Measurements from ENCODE around the gene SYNDIG1.

DNA sequence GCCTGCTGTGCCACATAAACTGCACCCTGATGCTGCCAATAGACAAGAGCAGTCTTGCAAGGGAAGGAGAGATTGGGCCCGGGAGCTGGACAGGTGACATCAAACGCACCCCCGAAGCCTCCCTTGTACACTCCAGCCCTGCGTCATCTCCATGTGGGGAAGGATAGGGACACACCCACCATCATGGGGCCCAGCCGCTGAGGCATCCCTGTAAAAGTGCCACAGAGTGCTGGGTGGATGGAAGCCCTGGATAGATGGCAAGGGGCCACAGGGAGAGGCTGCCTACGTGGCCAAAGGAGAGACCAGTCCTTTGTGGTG is 117.1 kb downstream of the SYNDIG1 start:
- no peak for TF ChIP-seq POLR2A (IDR thresholded peaks at IDR 0.05)
- TF ChIP-seq, protein P1, sequence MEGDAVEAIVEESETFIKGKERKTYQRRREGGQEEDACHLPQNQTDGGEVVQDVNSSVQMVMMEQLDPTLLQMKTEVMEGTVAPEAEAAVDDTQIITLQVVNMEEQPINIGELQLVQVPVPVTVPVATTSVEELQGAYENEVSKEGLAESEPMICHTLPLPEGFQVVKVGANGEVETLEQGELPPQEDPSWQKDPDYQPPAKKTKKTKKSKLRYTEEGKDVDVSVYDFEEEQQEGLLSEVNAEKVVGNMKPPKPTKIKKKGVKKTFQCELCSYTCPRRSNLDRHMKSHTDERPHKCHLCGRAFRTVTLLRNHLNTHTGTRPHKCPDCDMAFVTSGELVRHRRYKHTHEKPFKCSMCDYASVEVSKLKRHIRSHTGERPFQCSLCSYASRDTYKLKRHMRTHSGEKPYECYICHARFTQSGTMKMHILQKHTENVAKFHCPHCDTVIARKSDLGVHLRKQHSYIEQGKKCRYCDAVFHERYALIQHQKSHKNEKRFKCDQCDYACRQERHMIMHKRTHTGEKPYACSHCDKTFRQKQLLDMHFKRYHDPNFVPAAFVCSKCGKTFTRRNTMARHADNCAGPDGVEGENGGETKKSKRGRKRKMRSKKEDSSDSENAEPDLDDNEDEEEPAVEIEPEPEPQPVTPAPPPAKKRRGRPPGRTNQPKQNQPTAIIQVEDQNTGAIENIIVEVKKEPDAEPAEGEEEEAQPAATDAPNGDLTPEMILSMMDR (IDR thresholded peaks at IDR 0.05) = no peak

All from prostate gland (tissue), 2 donors.